Transverse colon (tissue), 4 donors: ENCODE data around the gene AKR1B15. TPM values are rescaled to one million over a fixed set of nuclear protein-coding genes. Genes with fewer than 3 reads are reported as not detected.

Experiments used
- DNase-seq: peaks from one replicate; pipeline ENCODE4 v3.0.0-alpha.2; 2019
- H3K27ac ChIP-seq, 4 donors: fragments of 200-600 bp; sonication (generic); 2 replicates each; pipeline ENCODE4 v1.5.1; 2016 to 2018; ENCODE audit warnings: inconsistent platforms in 4 of 4
- H3K27me3 ChIP-seq: fragments of 200-600 bp; sonication (generic); 2 replicates; pipeline ENCODE4 v1.5.1; 2017; ENCODE audit warnings: inconsistent platforms
- H3K36me3 ChIP-seq, 4 donors: fragments of 200-600 bp; sonication (generic); 2 replicates each; pipeline ENCODE4 v1.5.1; 2017 to 2019; ENCODE audit warnings: inconsistent platforms in 4 of 4
- H3K4me1 ChIP-seq, 4 donors: fragments of 200-600 bp; sonication (generic); 2 replicates each; pipeline ENCODE4 v1.5.1; 2017 to 2020; ENCODE audit warnings: inconsistent platforms in 4 of 4
- H3K4me3 ChIP-seq, 4 donors: fragments of 200-600 bp; sonication (generic); 1 replicate in 1 of 4; 2 replicates in 3 of 4; pipeline versions ENCODE4 v1.5.1 to v1.6.1; 2017 to 2019; ENCODE audit warnings: inconsistent platforms in 4 of 4
- H3K9me3 ChIP-seq, 2 donors: fragments of 200-600 bp; sonication (generic); 2 replicates each; pipeline ENCODE4 v1.5.1; 2017 to 2019; ENCODE audit warnings: inconsistent platforms in 2 of 2
- CTCF ChIP-seq, 5 experiments: fragments of 200-600 bp in 3 of 5; fragments of 450-650 bp in 2 of 5; sonication (generic) in 3 of 5; IDR thresholded peaks; 1 replicate in 2 of 5; 2 replicates in 3 of 5; pipeline ENCODE4 v1.5.1; 2016 to 2017; ENCODE audit warnings: antibody characterized with exemption in 5 of 5, inconsistent platforms in 3 of 5, mild to moderate bottlenecking in 2 of 5, moderate library complexity in 1 of 5
- EP300 ChIP-seq: sonication (generic); formaldehyde crosslinking; IDR thresholded peaks from one replicate; pipeline ENCODE4 v1.6.1; 2017; ENCODE audit warnings: antibody characterized with exemption, low read depth
- POLR2A ChIP-seq: fragments of 450-650 bp; IDR thresholded peaks from one replicate; pipeline ENCODE4 v1.6.1; 2016; ENCODE audit warnings: antibody characterized with exemption, mild to moderate bottlenecking, moderate library complexity
- POLR2AphosphoS5 ChIP-seq, 3 donors: sonication (generic); formaldehyde crosslinking; IDR thresholded peaks; one replicate each; pipeline ENCODE4 v1.6.1; 2016; ENCODE audit warnings: antibody characterized with exemption in 3 of 3
- WGBS, 2 donors: methylation state at CpG; one replicate each; pipeline ENCODE4 v1.1.5; 2018; ENCODE audit warnings: low coverage in 1 of 2; 5-methylcytosine and 5-hydroxymethylcytosine counted together
- in situ Hi-C, 4 donors: fragments of 200-750 bp; cut with MboI; loops; one replicate each; pipeline versions ENCODE4 v1.15.0 to v1.15.1; 2017; ENCODE audit warnings: low sequenced_read_pairs in 3 of 4, low pct_ligation_motif_present in 1 of 4, low pct_unique_long_range_greater_than_20kb in 1 of 4
- intact Hi-C: fragments of 100-400 bp; cut with DNase I; formaldehyde crosslinking; loops from one replicate; pipeline ENCODE4 v1.15.1; 2023; ENCODE audit warnings: low total_unique reads
- total RNA-seq, 4 donors: library from RNA; depleted of rRNA; stranded (reverse); fragments of >200 nt; gene quantifications; one replicate each; pipeline ENCODE4 v1.1.0, GENCODE V29; 2016

Gene AKR1B15
- total RNA-seq, 4 donors from 2014 or later = 0.48 TPM; not detected in 3

GRCh38 chr7:134587750-134588149 is 38.8 kb downstream of the AKR1B15 start:
- DNase-seq = no peak
- Histone ChIP-seq H3K27me3 (no peaks in the 10 kb centered on the region), H3K4me3 (no peak overlapping the region), H3K27ac (no peak overlapping the region), H3K9me3 (no peaks in the 10 kb centered on the region), H3K36me3 (no peaks in the 10 kb centered on the region), H3K4me1 (no peaks in the 10 kb centered on the region)
- no peak for TF ChIP-seq POLR2AphosphoS5 (IDR thresholded peaks at IDR 0.05)
- no peak for TF ChIP-seq EP300
- no peak for TF ChIP-seq CTCF (IDR thresholded peaks at IDR 0.05)
- TF ChIP-seq POLR2A = no peak
- WGBS, 2 donors = 70 to 75% methylated on average over 1 to 2 of the region's 2 CpGs
- in situ Hi-C loops (no loop called here), intact Hi-C loops (no loop called here)

GRCh38 chr7:134589491-134589941 is 40.6 kb downstream of the AKR1B15 start:
- H3K36me3 ChIP-seq = no peaks in the 10 kb centered on the region
- H3K4me3 ChIP-seq = no peak overlapping the region
- H3K4me1 ChIP-seq = peaks cover 4 to 10% (median 7%) of the 10 kb centered on the region in 4 donors
- H3K27ac ChIP-seq = no peak overlapping the region
- in situ Hi-C loops = no loop called here
- intact Hi-C loops = no loop called here
- DNase-seq = no peak
- no peaks in the 10 kb centered on the region for H3K9me3 ChIP-seq
- TF ChIP-seq CTCF (IDR thresholded peaks at IDR 0.05) = no peak
- TF ChIP-seq POLR2AphosphoS5 (IDR thresholded peaks at IDR 0.05) = no peak
- H3K27me3 ChIP-seq = no peaks in the 10 kb centered on the region
- 45% methylated on average over 3 of the region's 3 CpGs; no CpG with 5 or more reads in 1 of the 2 donors for WGBS, 2 donors

- TF ChIP-seq EP300 (no peak), POLR2AphosphoS5 (IDR thresholded peaks at IDR 0.05) (no peak), CTCF (IDR thresholded peaks at IDR 0.05) (no peak), POLR2A (no peak)
- peak; percentile 41 for DNase-seq
- in situ Hi-C loops (no loop called here), intact Hi-C loops (no loop called here)
- H3K9me3 ChIP-seq = no peaks in the 10 kb centered on the region
- no peaks in the 10 kb centered on the region for H3K27me3 ChIP-seq
- H3K4me3 ChIP-seq = no peak overlapping the region
- H3K4me1 ChIP-seq = peaks cover 4 to 10% (median 7%) of the 10 kb centered on the region in 4 donors
- WGBS, 2 donors = 37 to 62% methylated on average over 3 to 8 of the region's 8 CpGs
- H3K36me3 ChIP-seq = no peaks in the 10 kb centered on the region
- peak overlapping the region; percentile 27 to 77 (median 71) for H3K27ac ChIP-seq
These were observed 44.9 kb downstream of the AKR1B15 start for GRCh38 chr7:134593530-134594392.

- 60 to 83% methylated on average over 1 of the region's 1 CpG for WGBS, 2 donors
- TF ChIP-seq POLR2AphosphoS5 (IDR thresholded peaks at IDR 0.05) (no peak), POLR2A (no peak), CTCF (IDR thresholded peaks at IDR 0.05) (no peak), EP300 (no peak)
- Histone ChIP-seq H3K4me1 (peaks cover 4 to 10% (median 7%) of the 10 kb centered on the region in 4 donors), H3K4me3 (no peak overlapping the region), H3K27me3 (no peaks in the 10 kb centered on the region), H3K27ac (peak overlapping the region in 2 of 4 donors; percentile 69 to 73), H3K36me3 (no peaks in the 10 kb centered on the region), H3K9me3 (no peaks in the 10 kb centered on the region)
- in situ Hi-C loops (no loop called here), intact Hi-C loops (no loop called here)
- DNase-seq = no peak
These were observed 46.0 kb downstream of the AKR1B15 start for GRCh38 chr7:134594877-134595276.
